ENCODE results near the gene CTIF.

- TF ChIP-seq CHD2 (IDR thresholded peaks at IDR 0.05; ENCODE audit: low read length, partially characterized antibody): no peak
- TF ChIP-seq CTCF (IDR thresholded peaks at IDR 0.05): no peak
- no peak for TF ChIP-seq MAX (IDR thresholded peaks at IDR 0.05; ENCODE audit: low read depth)
- TF ChIP-seq, protein P1, sequence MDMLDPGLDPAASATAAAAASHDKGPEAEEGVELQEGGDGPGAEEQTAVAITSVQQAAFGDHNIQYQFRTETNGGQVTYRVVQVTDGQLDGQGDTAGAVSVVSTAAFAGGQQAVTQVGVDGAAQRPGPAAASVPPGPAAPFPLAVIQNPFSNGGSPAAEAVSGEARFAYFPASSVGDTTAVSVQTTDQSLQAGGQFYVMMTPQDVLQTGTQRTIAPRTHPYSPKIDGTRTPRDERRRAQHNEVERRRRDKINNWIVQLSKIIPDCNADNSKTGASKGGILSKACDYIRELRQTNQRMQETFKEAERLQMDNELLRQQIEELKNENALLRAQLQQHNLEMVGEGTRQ (IDR thresholded peaks at IDR 0.05; ENCODE audit: borderline replicate concordance, low read depth, low read length): no peak
- TF ChIP-seq RFX5 (IDR thresholded peaks at IDR 0.05; ENCODE audit: low read length): no peak
- no peak for TF ChIP-seq POLR2AphosphoS5 (IDR thresholded peaks at IDR 0.05; ENCODE audit: low read depth, low read length)
Measured at GRCh38 chr18:48808476-48808875, 269.6 kb downstream of the CTIF start.

All from SK-N-SH (cell line).